CD4-positive, alpha-beta T cell (primary cell): Measurements from ENCODE around the gene IL20RA. TPM values are rescaled to one million over a fixed set of nuclear protein-coding genes. Genes with fewer than 3 reads are reported as not detected.

Experiments
- ATAC-seq: fragments of 200-7000 bp; cut with Tn5 transposase; one replicate; pipeline ENCODE4 v1.10.0; 2022; ENCODE audit warnings: mild to moderate bottlenecking; ENCODE audit not compliant: poor library complexity
- CTCF ChIA-PET: fragments of 350-600 bp; sonication (Branson Sonifier 250); formaldehyde crosslinking; loops from one replicate; lab custom pipeline; 2021; ENCODE audit warnings: antibody characterized with exemption, inconsistent platforms; lab: Charles Lee
- POLR2A ChIA-PET: fragments of 350-600 bp; sonication (Branson Sonifier 250); formaldehyde crosslinking; loops from one replicate; lab custom pipeline; 2021; ENCODE audit warnings: antibody characterized with exemption, inconsistent platforms; lab: Charles Lee
- DNase-seq, 14 experiments: peaks; one replicate each; pipeline ENCODE4 v3.0.0-alpha.2; 2013 to 2020; ENCODE audit warnings: mixed read lengths in 2 of 14
- H3K27ac ChIP-seq, 2 donors: one replicate each; pipeline versions ENCODE4 v1.5.1 to v1.7.0; 2013; ENCODE audit warnings: low read length in 2 of 2, low read depth in 1 of 2, mild to moderate bottlenecking in 1 of 2
- H3K27me3 ChIP-seq, 2 experiments: 1 replicate in 1 of 2; 2 replicates in 1 of 2; pipeline versions ENCODE4 v1.6.1 to v1.7.0; 2013; ENCODE audit warnings: low read length in 2 of 2, control low read depth in 1 of 2, mild to moderate bottlenecking in 1 of 2, moderate library complexity in 1 of 2; ENCODE audit not compliant: insufficient read depth in 2 of 2, control insufficient read depth in 1 of 2
- H3K36me3 ChIP-seq: one replicate; pipeline ENCODE4 v1.6.1; 2013; ENCODE audit warnings: low read length, control low read depth; ENCODE audit not compliant: insufficient read depth
- H3K4me1 ChIP-seq: one replicate; pipeline ENCODE4 v1.6.1; 2013; ENCODE audit warnings: low read length, control low read depth; ENCODE audit not compliant: insufficient read depth
- H3K4me3 ChIP-seq: one replicate; pipeline ENCODE4 v1.5.1; 2013; ENCODE audit warnings: mild to moderate bottlenecking, low read length, moderate library complexity
- H3K9me3 ChIP-seq, 2 experiments: 1 replicate in 1 of 2; 2 replicates in 1 of 2; pipeline versions ENCODE4 v1.6.1 to v1.7.0; 2013; ENCODE audit warnings: low read length in 2 of 2, mild to moderate bottlenecking in 2 of 2, control low read depth in 1 of 2, moderate library complexity in 1 of 2; ENCODE audit not compliant: control insufficient read depth in 1 of 2, insufficient read depth in 1 of 2
- H3K27ac Mint-ChIP-seq: one replicate; pipeline ENCODE4 v1.8.0; 2020; ENCODE audit warnings: mixed read lengths
- H3K27me3 Mint-ChIP-seq: one replicate; pipeline ENCODE4 v1.8.0; 2021; ENCODE audit warnings: mixed read lengths
- H3K36me3 Mint-ChIP-seq: one replicate; pipeline ENCODE4 v1.8.0; 2021; ENCODE audit warnings: low read depth, mixed read lengths
- H3K4me1 Mint-ChIP-seq: one replicate; pipeline ENCODE4 v1.8.0; 2021; ENCODE audit warnings: low read depth, mixed read lengths
- H3K4me3 Mint-ChIP-seq: one replicate; pipeline ENCODE4 v1.8.0; 2020; ENCODE audit warnings: mild to moderate bottlenecking, mixed read lengths
- H3K9me3 Mint-ChIP-seq: one replicate; pipeline ENCODE4 v1.8.0; 2020; ENCODE audit warnings: mixed read lengths
- CTCF ChIP-seq: fragments of 200-600 bp; IDR thresholded peaks from one replicate; pipeline ENCODE4 v1.8.0; 2022; ENCODE audit warnings: antibody characterized with exemption, mild to moderate bottlenecking
- intact Hi-C, 2 experiments: fragments of 100-400 bp; cut with DNase I in 1 of 2; cut with micrococcal nuclease in 1 of 2; formaldehyde crosslinking; loops; one replicate each; pipeline versions ENCODE4 v1.15.1 to v1.9.0; 2023 to 2025; cut with DNase I, micrococcal nuclease
- total RNA-seq, 174 experiments: library from RNA in 2 of 174; stranded (reverse) in 2 of 174; gene quantifications; one replicate each; pipeline ENCODE4 v1.2.3 and lab custom pipeline; 2021 to 2026

Gene IL20RA
- total RNA-seq, 2 experiments from 2014 or later, result not detected

GRCh38 chr6:136991646-136992045, 53.1 kb downstream of the IL20RA start:
- DNase-seq, result no peak
- no peaks in the 10 kb centered on the region for H3K9me3 Mint-ChIP-seq
- Histone ChIP-seq H3K4me1 (peaks cover 8% of the 10 kb centered on the region), H3K9me3 (peaks cover 0 to 7% of the 10 kb centered on the region in 2 experiments), H3K36me3 (no peaks in the 10 kb centered on the region), H3K27me3 (peaks cover 23 to 49% of the 10 kb centered on the region in 2 experiments), H3K27ac (no peak overlapping the region), H3K4me3 (no peak overlapping the region)
- POLR2A ChIA-PET, result no interaction called here
- H3K4me3 Mint-ChIP-seq, result no peak overlapping the region
- peaks cover 82% of the 10 kb centered on the region for H3K27me3 Mint-ChIP-seq
- peaks cover 5% of the 10 kb centered on the region for H3K4me1 Mint-ChIP-seq
- H3K36me3 Mint-ChIP-seq, result no peaks in the 10 kb centered on the region
- no peak overlapping the region for H3K27ac Mint-ChIP-seq
- no peak for TF ChIP-seq CTCF
- CTCF ChIA-PET, result interaction anchor here (0.6 kb wide), 1 partner anchor 8 kb away, joined by 3 read pairs; no protein-coding TSS in a partner anchor
- intact Hi-C loops, result no loop called here
- no peak for ATAC-seq

DNA sequence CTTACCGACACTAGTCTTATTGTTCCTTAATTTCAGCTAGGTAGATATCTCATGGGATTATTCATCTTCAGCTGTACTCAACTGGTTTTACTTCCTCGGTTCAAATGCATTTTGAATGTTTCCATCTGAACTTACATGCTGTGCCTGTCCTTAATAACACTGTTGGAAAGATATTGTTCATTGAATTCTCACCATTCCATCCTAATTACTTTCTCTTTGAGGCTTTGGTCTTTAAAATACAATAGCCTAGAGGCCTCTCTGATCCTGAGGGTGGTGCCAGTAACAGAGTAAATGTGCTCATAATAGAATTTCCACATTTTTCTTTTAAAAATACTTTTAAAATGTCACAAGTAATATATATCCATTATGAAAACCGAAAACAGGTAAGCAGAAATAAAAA, 54.0 kb downstream of the IL20RA start:
- no peak overlapping the region for H3K4me3 ChIP-seq
- ATAC-seq (no peak), DNase-seq (no peak)
- H3K27ac ChIP-seq, result no peak overlapping the region
- TF ChIP-seq CTCF, result no peak
- H3K9me3 Mint-ChIP-seq, result no peaks in the 10 kb centered on the region
- H3K9me3 ChIP-seq, result peaks cover 0 to 7% of the 10 kb centered on the region in 2 experiments
- H3K36me3 Mint-ChIP-seq, result no peaks in the 10 kb centered on the region
- no peak overlapping the region for H3K27ac Mint-ChIP-seq
- peaks cover 8% of the 10 kb centered on the region for H3K4me1 ChIP-seq
- H3K4me1 Mint-ChIP-seq, result peaks cover 5% of the 10 kb centered on the region
- peaks cover 23 to 49% of the 10 kb centered on the region in 2 experiments for H3K27me3 ChIP-seq
- H3K27me3 Mint-ChIP-seq, result peaks cover 76% of the 10 kb centered on the region
- POLR2A ChIA-PET, result no interaction called here
- CTCF ChIA-PET, result no interaction called here
- no peak overlapping the region for H3K4me3 Mint-ChIP-seq
- intact Hi-C loops, result no loop called here
- no peaks in the 10 kb centered on the region for H3K36me3 ChIP-seq

GRCh38 chr6:136990242-136990578, 54.6 kb downstream of the IL20RA start:
- peaks cover 0 to 7% of the 10 kb centered on the region in 2 experiments for H3K9me3 ChIP-seq
- no peak for TF ChIP-seq CTCF
- no peak overlapping the region for H3K27ac ChIP-seq
- peaks cover 8% of the 10 kb centered on the region for H3K4me1 ChIP-seq
- no peaks in the 10 kb centered on the region for H3K9me3 Mint-ChIP-seq
- DNase-seq, result no peak
- peaks cover 73% of the 10 kb centered on the region for H3K27me3 Mint-ChIP-seq
- H3K4me3 ChIP-seq, result no peak overlapping the region
- H3K4me3 Mint-ChIP-seq, result no peak overlapping the region
- no peaks in the 10 kb centered on the region for H3K36me3 ChIP-seq
- no peak overlapping the region for H3K27ac Mint-ChIP-seq
- intact Hi-C loops, result no loop called here
- no peak for ATAC-seq
- H3K4me1 Mint-ChIP-seq, result peaks cover 5% of the 10 kb centered on the region
- H3K27me3 ChIP-seq, result peaks cover 23 to 49% of the 10 kb centered on the region in 2 experiments
- POLR2A ChIA-PET, result no interaction called here
- no peaks in the 10 kb centered on the region for H3K36me3 Mint-ChIP-seq
- CTCF ChIA-PET, result no interaction called here
